WTC11 (cell line): ENCODE measurements around the gene OR4M1. TPM values are rescaled to one million over a fixed set of nuclear protein-coding genes. Genes with fewer than 3 reads are reported as not detected.
"Not testable (repeated sequence)": the region's sequence is repeated elsewhere in the genome, so short reads cannot be mapped to it uniquely, and the experiment has no call there.

Experiments
- ATAC-seq: fragments of 200-7000 bp; cut with Tn5 transposase; 2 replicates; pipeline ENCODE4 v1.10.0; 2021; ENCODE audit warnings: mild to moderate bottlenecking, moderate library complexity
- CTCF ChIA-PET: fragments of 300-600 bp; sonication (Branson Sonifier 250); formaldehyde crosslinking; loops from one replicate; lab custom pipeline; 2021; ENCODE audit warnings: antibody characterized with exemption; lab: Charles Lee
- POLR2A ChIA-PET: fragments of 350-600 bp; sonication (Branson Sonifier 250); formaldehyde crosslinking; loops from one replicate; lab custom pipeline; 2021; ENCODE audit warnings: antibody characterized with exemption; lab: Charles Lee
- DNase-seq: peaks from one replicate; pipeline ENCODE4 v3.0.0; 2021; ENCODE audit warnings: low spot score
- H3K27ac Mint-ChIP-seq: 2 replicates; pipeline ENCODE4 v1.8.0; 2021; ENCODE audit warnings: mixed read lengths
- H3K27me3 Mint-ChIP-seq: 2 replicates; pipeline ENCODE4 v1.8.0; 2021; ENCODE audit warnings: low read depth, mild to moderate bottlenecking, moderate library complexity, mixed read lengths
- H3K36me3 Mint-ChIP-seq: 2 replicates; pipeline ENCODE4 v1.8.0; 2021; ENCODE audit warnings: mixed read lengths
- H3K4me1 Mint-ChIP-seq: 2 replicates; pipeline ENCODE4 v1.8.0; 2022; ENCODE audit warnings: mixed read lengths
- H3K4me3 Mint-ChIP-seq: 2 replicates; pipeline ENCODE4 v1.8.0; 2021; ENCODE audit warnings: mild to moderate bottlenecking, moderate library complexity, mixed read lengths
- H3K9me3 Mint-ChIP-seq: 2 replicates; pipeline ENCODE4 v1.8.0; 2021; ENCODE audit warnings: mixed read lengths
- ERG ChIP-seq: fragments of 250-450 bp; sonication (Bioruptor Pico); IDR thresholded peaks from 2 replicates; pipeline ENCODE4 v1.8.0; 2021; ENCODE audit warnings: mild to moderate bottlenecking
- IRF1 ChIP-seq: sonication (generic); formaldehyde crosslinking; IDR thresholded peaks from 2 replicates; pipeline ENCODE4 v1.8.0; 2023; ENCODE audit warnings: missing genetic modification reagents
- JAZF1 ChIP-seq: fragments of 250-450 bp; sonication (Bioruptor Pico); IDR thresholded peaks from 2 replicates; pipeline ENCODE4 v1.9.0; 2021; ENCODE audit warnings: moderate library complexity, mild to moderate bottlenecking, inconsistent platforms
- NR1H2 ChIP-seq: sonication (generic); formaldehyde crosslinking; IDR thresholded peaks from 2 replicates; pipeline ENCODE4 v1.9.0; 2021; ENCODE audit warnings: mild to moderate bottlenecking, moderate library complexity, missing genetic modification reagents
- SMAD3 ChIP-seq: sonication (generic); formaldehyde crosslinking; IDR thresholded peaks from 2 replicates; pipeline ENCODE4 v1.8.0; 2022; ENCODE audit warnings: missing genetic modification reagents, mild to moderate bottlenecking, borderline replicate concordance
- STAT6 ChIP-seq: sonication (generic); formaldehyde crosslinking; conservative IDR thresholded peaks from 2 replicates; pipeline ENCODE4 v1.8.1; 2023; ENCODE audit warnings: mild to moderate bottlenecking, low read depth, missing genetic modification reagents, moderate library complexity
- TP53 ChIP-seq: sonication (generic); formaldehyde crosslinking; IDR thresholded peaks from 2 replicates; pipeline ENCODE4 v1.8.1; 2023; ENCODE audit warnings: mild to moderate bottlenecking, missing genetic modification reagents
- ZNF232 ChIP-seq: sonication (generic); formaldehyde crosslinking; IDR thresholded peaks from 2 replicates; pipeline ENCODE4 v1.8.0; 2022; ENCODE audit warnings: mild to moderate bottlenecking, missing genetic modification reagents
- ZNF317 ChIP-seq: sonication (generic); formaldehyde crosslinking; IDR thresholded peaks from 2 replicates; pipeline ENCODE4 v1.8.1; 2023; ENCODE audit warnings: low read depth, mild to moderate bottlenecking, moderate library complexity, missing genetic modification reagents, borderline replicate concordance
- total RNA-seq: library from RNA; stranded (reverse); gene quantifications from 3 replicates; pipeline ENCODE4 v1.2.3, GENCODE V29; 2021

The OR4M1 gene
- total RNA-seq, 1 experiment from 2014 or later, result not detected

- CTCF ChIA-PET, result no interaction called here
- Mint-ChIP-seq H3K27me3 (peaks cover 14% of the 10 kb centered on the region), H3K36me3 (peaks cover 42% of the 10 kb centered on the region), H3K9me3 (peaks cover 45% of the 10 kb centered on the region), H3K27ac (no peak overlapping the region), H3K4me3 (no peak overlapping the region), H3K4me1 (no peaks in the 10 kb centered on the region)
- no peak for DNase-seq
- no peak for TF ChIP-seq ERG (CRISPR knock-in tag)
- no peak for ATAC-seq
- POLR2A ChIA-PET, result no interaction called here
Observed at GRCh38 chr14:19800282-19801117, 27.2 kb downstream of the OR4M1 start.

- ATAC-seq, result no peak
- POLR2A ChIA-PET, result no interaction called here
- peaks cover 45% of the 10 kb centered on the region for H3K9me3 Mint-ChIP-seq
Observed at GRCh38 chr14:19801118-19801464, 27.8 kb downstream of the OR4M1 start.

GRCh38 chr14:19803470-19803869 lies 30.2 kb downstream of the OR4M1 start, which contains the start of gene OR4N2:
Gene OR4N2 (plus strand): TSS chr14:19803770. CDS start chr14:19827449, 23,679 bp downstream.
- H3K4me1 Mint-ChIP-seq, ATAC-seq, H3K27ac Mint-ChIP-seq, POLR2A ChIA-PET, H3K4me3 Mint-ChIP-seq, CTCF ChIA-PET, DNase-seq: not testable (repeated sequence)
- H3K36me3 Mint-ChIP-seq, result peaks cover 37% of the 10 kb centered on the region
- H3K27me3 Mint-ChIP-seq, result peaks cover 16% of the 10 kb centered on the region
- peaks cover 39% of the 10 kb centered on the region for H3K9me3 Mint-ChIP-seq

More at GRCh38 chr14:19801118-19801464, 27.8 kb downstream of the OR4M1 start:
- DNase-seq, result no peak
- CTCF ChIA-PET, result no interaction called here
- no peak overlapping the region for H3K4me3 Mint-ChIP-seq
- TF ChIP-seq ZNF232 (CRISPR knock-in tag) (no peak), SMAD3 (CRISPR knock-in tag) (no peak), TP53 (CRISPR knock-in tag) (no peak), STAT6 (CRISPR knock-in tag) (no peak), ZNF317 (no peak), JAZF1 (CRISPR knock-in tag) (no peak), IRF1 (CRISPR knock-in tag) (no peak), NR1H2 (CRISPR knock-in tag) (no peak)
- no peak overlapping the region for H3K27ac Mint-ChIP-seq
- H3K36me3 Mint-ChIP-seq, result peaks cover 42% of the 10 kb centered on the region
- H3K27me3 Mint-ChIP-seq, result peaks cover 14% of the 10 kb centered on the region
- H3K4me1 Mint-ChIP-seq, result no peaks in the 10 kb centered on the region

GRCh38 chr14:19813171-19813920 lies 40.0 kb downstream of the OR4M1 start:
- H3K4me1 Mint-ChIP-seq, H3K4me3 Mint-ChIP-seq, POLR2A ChIA-PET, CTCF ChIA-PET, DNase-seq, H3K27ac Mint-ChIP-seq, ATAC-seq: not testable (repeated sequence)
- peaks cover 25% of the 10 kb centered on the region for H3K9me3 Mint-ChIP-seq
- peaks cover 22% of the 10 kb centered on the region for H3K27me3 Mint-ChIP-seq
- H3K36me3 Mint-ChIP-seq, result peaks cover 21% of the 10 kb centered on the region

- H3K27me3 Mint-ChIP-seq, result peaks cover 22% of the 10 kb centered on the region
- CTCF ChIA-PET, H3K4me3 Mint-ChIP-seq, H3K9me3 Mint-ChIP-seq, DNase-seq, H3K4me1 Mint-ChIP-seq, H3K27ac Mint-ChIP-seq, ATAC-seq, POLR2A ChIA-PET, H3K36me3 Mint-ChIP-seq: not testable (repeated sequence)
Observed at GRCh38 chr14:19819879-19820278, 46.6 kb downstream of the OR4M1 start.

- H3K27ac Mint-ChIP-seq, H3K4me3 Mint-ChIP-seq, H3K36me3 Mint-ChIP-seq, H3K9me3 Mint-ChIP-seq, ATAC-seq, H3K4me1 Mint-ChIP-seq, DNase-seq, CTCF ChIA-PET, POLR2A ChIA-PET: not testable (repeated sequence)
- peaks cover 23% of the 10 kb centered on the region for H3K27me3 Mint-ChIP-seq
Observed at GRCh38 chr14:19821016-19821415, 47.7 kb downstream of the OR4M1 start.
